ENCODE results near the gene TSPAN5. TPM values are rescaled to one million over a fixed set of nuclear protein-coding genes. Genes with fewer than 3 reads are reported as not detected.

The TSPAN5 gene
- total RNA-seq, 2 donors from 2014 or later = 7.4 to 11.8 TPM

DNA sequence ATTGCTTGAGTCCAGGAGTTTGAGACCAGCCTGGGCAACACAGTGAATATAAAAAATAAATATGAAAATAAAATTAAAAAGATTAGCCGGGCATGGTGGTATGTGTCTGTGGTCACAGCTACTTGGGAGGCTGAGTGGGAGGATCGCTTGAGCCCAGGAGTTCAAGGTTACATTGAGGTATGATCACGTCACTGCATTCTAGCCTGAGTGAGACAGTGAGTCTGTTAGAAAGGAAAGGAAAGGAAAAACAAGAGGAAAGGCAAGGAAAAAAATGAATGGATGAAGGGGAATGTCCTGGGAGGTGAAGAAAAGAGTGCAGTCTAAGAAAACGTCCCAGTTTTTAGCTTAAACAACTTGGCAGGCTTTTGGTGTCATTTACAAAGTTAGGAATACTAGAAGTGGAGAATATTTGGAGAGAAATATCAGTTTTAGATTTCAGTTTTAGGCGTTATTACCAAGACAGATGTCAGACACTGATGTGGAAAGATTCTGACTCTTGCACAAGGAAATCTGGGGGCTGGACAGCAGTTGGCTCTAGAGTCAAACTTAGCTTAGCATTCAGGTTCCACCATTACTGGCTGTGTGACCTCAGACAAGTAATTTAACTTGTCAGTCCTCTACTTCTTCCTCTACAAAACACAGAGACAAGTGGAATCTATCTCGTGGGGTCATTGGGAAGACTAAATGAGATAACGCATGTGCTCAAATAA, 139.0 kb downstream of the TSPAN5 start:
- H3K27me3 Mint-ChIP-seq (ENCODE audit: insufficient read depth) = no peaks in the 10 kb centered on the region
- no peak overlapping the region for H3K27ac ChIP-seq (ENCODE audit: low read depth, low read length)

DNA sequence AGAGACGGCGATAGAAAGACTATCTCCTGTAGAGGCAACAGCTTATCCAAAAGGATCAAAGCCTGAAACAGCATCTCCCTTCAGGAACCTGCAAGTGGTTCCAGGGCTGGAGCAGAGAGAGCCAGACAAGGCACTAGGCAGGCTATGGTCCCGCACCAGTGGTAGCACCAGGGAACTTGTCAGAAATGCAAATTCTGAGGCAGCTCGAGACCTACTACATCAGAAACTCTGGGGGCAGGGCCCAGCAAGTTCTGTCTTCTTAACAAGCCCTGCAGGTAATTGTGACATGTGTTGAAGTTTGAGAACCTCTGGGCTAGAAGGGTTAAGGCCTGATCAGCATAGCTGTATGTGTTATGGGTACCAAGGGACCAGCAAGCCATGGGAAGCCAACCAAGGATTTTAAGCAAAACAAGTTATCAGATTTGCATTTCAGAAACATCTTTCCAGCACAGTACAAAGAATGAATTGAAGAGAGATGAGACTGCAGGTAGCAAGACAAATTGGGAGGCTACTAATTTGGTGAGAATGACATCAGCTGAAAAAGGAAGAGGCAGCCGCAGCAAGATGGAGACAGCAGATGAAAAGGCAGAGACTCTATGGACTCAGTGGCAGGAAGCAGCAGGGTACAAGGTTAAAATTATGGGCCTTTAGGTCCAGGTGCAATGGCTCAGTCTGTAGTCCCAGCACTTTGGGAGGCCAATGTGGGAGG, 139.7 kb downstream of the TSPAN5 start:
- DNase-seq = no peak
- Mint-ChIP-seq H3K27ac (no peak overlapping the region), H3K4me3 (no peak overlapping the region), H3K9me3 (peaks cover 7% of the 10 kb centered on the region), H3K4me1 (peaks cover 20% of the 10 kb centered on the region), H3K36me3 (ENCODE audit: low read depth) (no peaks in the 10 kb centered on the region), H3K27me3 (ENCODE audit: insufficient read depth) (no peaks in the 10 kb centered on the region)
- Histone ChIP-seq H3K27me3 (ENCODE audit: control insufficient read depth, insufficient read depth, low read length, poor library complexity, severe bottlenecking) (no peaks in the 10 kb centered on the region), H3K4me3 (ENCODE audit: low read length) (no peak overlapping the region), H3K9me3 (ENCODE audit: control insufficient read depth, low read length) (peaks cover 13% of the 10 kb centered on the region), H3K27ac (ENCODE audit: low read depth, low read length) (no peak overlapping the region), H3K9ac (ENCODE audit: extremely low read depth, low read length, poor library complexity, severe bottlenecking) (no peak overlapping the region), H3K36me3 (ENCODE audit: control insufficient read depth, insufficient read depth, low read length) (no peaks in the 10 kb centered on the region), H3K4me1 (ENCODE audit: control insufficient read depth, insufficient read depth, low read length) (no peaks in the 10 kb centered on the region)
- TF ChIP-seq, protein P1, sequence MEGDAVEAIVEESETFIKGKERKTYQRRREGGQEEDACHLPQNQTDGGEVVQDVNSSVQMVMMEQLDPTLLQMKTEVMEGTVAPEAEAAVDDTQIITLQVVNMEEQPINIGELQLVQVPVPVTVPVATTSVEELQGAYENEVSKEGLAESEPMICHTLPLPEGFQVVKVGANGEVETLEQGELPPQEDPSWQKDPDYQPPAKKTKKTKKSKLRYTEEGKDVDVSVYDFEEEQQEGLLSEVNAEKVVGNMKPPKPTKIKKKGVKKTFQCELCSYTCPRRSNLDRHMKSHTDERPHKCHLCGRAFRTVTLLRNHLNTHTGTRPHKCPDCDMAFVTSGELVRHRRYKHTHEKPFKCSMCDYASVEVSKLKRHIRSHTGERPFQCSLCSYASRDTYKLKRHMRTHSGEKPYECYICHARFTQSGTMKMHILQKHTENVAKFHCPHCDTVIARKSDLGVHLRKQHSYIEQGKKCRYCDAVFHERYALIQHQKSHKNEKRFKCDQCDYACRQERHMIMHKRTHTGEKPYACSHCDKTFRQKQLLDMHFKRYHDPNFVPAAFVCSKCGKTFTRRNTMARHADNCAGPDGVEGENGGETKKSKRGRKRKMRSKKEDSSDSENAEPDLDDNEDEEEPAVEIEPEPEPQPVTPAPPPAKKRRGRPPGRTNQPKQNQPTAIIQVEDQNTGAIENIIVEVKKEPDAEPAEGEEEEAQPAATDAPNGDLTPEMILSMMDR (conservative IDR thresholded peaks at IDR 0.05) = no peak
- 78 to 86% methylated on average over 4 to 5 of the region's 5 CpGs for WGBS, 2 experiments (ENCODE audit: insufficient coverage in 1 of 2, insufficient read length in 1 of 2)

More for the DNA sequence above, 139.0 kb downstream of the TSPAN5 start:
- Histone ChIP-seq H3K9ac (ENCODE audit: extremely low read depth, low read length, poor library complexity, severe bottlenecking) (no peak overlapping the region), H3K27me3 (ENCODE audit: control insufficient read depth, insufficient read depth, low read length, poor library complexity, severe bottlenecking) (no peaks in the 10 kb centered on the region), H3K4me1 (ENCODE audit: control insufficient read depth, insufficient read depth, low read length) (no peaks in the 10 kb centered on the region), H3K36me3 (ENCODE audit: control insufficient read depth, insufficient read depth, low read length) (no peaks in the 10 kb centered on the region), H3K9me3 (ENCODE audit: control insufficient read depth, low read length) (peaks cover 13% of the 10 kb centered on the region), H3K4me3 (ENCODE audit: low read length) (no peak overlapping the region)
- H3K4me1 Mint-ChIP-seq = peaks cover 23% of the 10 kb centered on the region
- H3K27ac Mint-ChIP-seq = no peak overlapping the region
- WGBS, 2 experiments (ENCODE audit: insufficient coverage in 1 of 2, insufficient read length in 1 of 2) = 91 to 96% methylated on average over 7 of the region's 7 CpGs
- H3K36me3 Mint-ChIP-seq (ENCODE audit: low read depth) = no peaks in the 10 kb centered on the region
- H3K4me3 Mint-ChIP-seq = no peak overlapping the region
- DNase-seq = no peak
- TF ChIP-seq, protein P1 (conservative IDR thresholded peaks at IDR 0.05) = no peak
- H3K9me3 Mint-ChIP-seq = peaks cover 7% of the 10 kb centered on the region

DNA sequence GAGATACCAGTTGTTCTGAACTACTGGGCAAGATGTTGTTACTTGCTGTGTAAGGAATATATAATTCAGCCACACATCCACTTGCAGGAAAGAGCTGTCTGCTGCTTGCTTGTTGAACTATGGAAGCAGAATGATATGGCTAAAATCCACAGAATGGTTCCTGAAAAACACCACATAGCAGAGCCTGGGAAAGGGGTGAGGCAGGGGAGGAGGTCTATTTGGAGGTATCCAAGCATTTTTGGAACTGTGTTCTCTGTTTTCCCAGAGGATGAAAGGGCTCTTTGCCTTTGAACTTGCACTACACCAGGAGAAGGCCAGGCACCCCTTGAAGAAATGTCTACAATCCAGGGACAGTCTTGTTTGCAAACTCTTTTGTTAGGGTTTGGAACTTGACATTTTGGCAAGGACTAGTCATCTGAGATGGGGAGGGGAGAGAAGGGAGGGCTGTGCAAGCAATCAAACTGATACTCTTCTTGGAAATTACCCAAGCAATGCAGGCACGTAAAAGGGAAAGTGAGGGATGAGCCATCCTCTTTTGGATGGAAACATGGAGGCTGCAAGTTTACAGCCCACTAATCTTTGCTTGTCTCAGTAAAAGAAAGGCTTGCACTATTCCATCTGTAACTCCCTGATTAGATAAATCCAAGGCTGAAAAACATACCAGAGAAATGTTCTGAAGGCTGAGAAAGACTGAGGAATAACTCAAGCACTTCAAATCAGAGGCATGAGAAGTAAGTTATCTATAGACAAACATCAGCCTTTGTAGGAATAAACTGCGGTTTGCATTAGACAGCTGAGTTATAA, 141.0 kb downstream of the TSPAN5 start:
- Histone ChIP-seq H3K27ac (ENCODE audit: low read depth, low read length) (no peak overlapping the region), H3K9me3 (ENCODE audit: control insufficient read depth, low read length) (peaks cover 13% of the 10 kb centered on the region), H3K27me3 (ENCODE audit: control insufficient read depth, insufficient read depth, low read length, poor library complexity, severe bottlenecking) (no peaks in the 10 kb centered on the region), H3K4me3 (ENCODE audit: low read length) (peak overlapping the region; percentile 20), H3K4me1 (ENCODE audit: control insufficient read depth, insufficient read depth, low read length) (no peaks in the 10 kb centered on the region), H3K36me3 (ENCODE audit: control insufficient read depth, insufficient read depth, low read length) (no peaks in the 10 kb centered on the region), H3K9ac (ENCODE audit: extremely low read depth, low read length, poor library complexity, severe bottlenecking) (no peak overlapping the region)
- peaks cover 7% of the 10 kb centered on the region for H3K9me3 Mint-ChIP-seq
- H3K27me3 Mint-ChIP-seq (ENCODE audit: insufficient read depth) = no peaks in the 10 kb centered on the region
- H3K36me3 Mint-ChIP-seq (ENCODE audit: low read depth) = no peaks in the 10 kb centered on the region
- 86 to 96% methylated on average over 2 of the region's 2 CpGs for WGBS, 2 experiments (ENCODE audit: insufficient coverage in 1 of 2, insufficient read length in 1 of 2)
- peaks cover 22% of the 10 kb centered on the region for H3K4me1 Mint-ChIP-seq
- no peak overlapping the region for H3K4me3 Mint-ChIP-seq
- no peak overlapping the region for H3K27ac Mint-ChIP-seq
- no peak for DNase-seq
- TF ChIP-seq, protein P1 (conservative IDR thresholded peaks at IDR 0.05) = no peak

Data from endodermal cell (in vitro differentiated cells).